ENCODE measurements around the gene PTPN1.

Gene PTPN1

DNA sequence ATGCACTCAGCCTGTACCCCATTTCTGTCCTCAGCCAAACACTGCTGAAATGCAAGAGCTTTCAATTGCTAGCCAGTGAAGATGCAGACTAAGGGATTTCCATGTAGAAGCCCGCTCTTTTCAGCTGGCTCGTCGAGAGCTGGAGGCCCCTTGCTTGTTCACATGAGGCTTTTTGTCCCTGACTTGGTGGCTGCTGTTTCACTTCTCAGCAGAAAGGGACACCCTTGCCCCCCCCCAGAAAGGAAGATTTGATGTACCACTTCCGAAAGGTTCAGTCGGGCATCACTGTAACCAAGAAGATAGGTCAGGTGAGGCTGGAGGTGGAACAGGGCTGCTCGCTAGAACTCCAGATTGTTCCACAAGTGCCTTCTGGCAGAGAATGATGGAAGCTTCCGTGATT, 23.3 kb downstream of the PTPN1 start:
- Histone ChIP-seq H3K4me1 (peaks cover 0 to 61% (median 27%) of the 10 kb centered on the region in 4 donors), H3K27ac (no peak overlapping the region), H3K9me3 (no peaks in the 10 kb centered on the region), H3K4me3 (no peak overlapping the region), H3K27me3 (no peaks in the 10 kb centered on the region), H3K36me3 (no peaks in the 10 kb centered on the region)
- TF ChIP-seq, protein P1, sequence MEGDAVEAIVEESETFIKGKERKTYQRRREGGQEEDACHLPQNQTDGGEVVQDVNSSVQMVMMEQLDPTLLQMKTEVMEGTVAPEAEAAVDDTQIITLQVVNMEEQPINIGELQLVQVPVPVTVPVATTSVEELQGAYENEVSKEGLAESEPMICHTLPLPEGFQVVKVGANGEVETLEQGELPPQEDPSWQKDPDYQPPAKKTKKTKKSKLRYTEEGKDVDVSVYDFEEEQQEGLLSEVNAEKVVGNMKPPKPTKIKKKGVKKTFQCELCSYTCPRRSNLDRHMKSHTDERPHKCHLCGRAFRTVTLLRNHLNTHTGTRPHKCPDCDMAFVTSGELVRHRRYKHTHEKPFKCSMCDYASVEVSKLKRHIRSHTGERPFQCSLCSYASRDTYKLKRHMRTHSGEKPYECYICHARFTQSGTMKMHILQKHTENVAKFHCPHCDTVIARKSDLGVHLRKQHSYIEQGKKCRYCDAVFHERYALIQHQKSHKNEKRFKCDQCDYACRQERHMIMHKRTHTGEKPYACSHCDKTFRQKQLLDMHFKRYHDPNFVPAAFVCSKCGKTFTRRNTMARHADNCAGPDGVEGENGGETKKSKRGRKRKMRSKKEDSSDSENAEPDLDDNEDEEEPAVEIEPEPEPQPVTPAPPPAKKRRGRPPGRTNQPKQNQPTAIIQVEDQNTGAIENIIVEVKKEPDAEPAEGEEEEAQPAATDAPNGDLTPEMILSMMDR (IDR thresholded peaks at IDR 0.05), result no peak
- DNase-seq, result no peak
- intact Hi-C loops (cut with DNase I; ENCODE audit: low total_unique reads), result no loop called here

DNA sequence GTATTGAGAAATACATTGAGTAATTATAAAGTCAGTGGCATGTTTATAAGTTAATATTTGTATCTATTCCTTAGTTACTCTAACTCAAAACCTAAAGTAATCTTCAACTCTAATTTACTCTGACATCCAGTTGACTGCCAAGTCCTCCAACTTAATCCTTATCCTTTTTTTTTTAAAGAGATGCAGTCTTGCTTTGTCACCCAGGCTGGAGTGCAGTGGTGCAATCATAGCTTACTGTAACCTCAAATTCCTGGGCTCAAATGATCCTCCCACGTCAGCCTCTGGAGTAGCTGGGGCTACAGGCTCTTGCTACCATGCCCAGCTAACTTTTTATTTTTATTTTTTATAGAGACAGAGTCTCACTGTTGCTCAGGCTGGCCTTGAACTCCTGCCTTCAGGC, 24.4 kb downstream of the PTPN1 start:
- H3K27ac ChIP-seq, result no peak overlapping the region
- no peaks in the 10 kb centered on the region for H3K9me3 ChIP-seq
- DNase-seq, result no peak
- no peaks in the 10 kb centered on the region for H3K36me3 ChIP-seq
- H3K27me3 ChIP-seq, result no peaks in the 10 kb centered on the region
- intact Hi-C loops (cut with DNase I; ENCODE audit: low total_unique reads), result no loop called here
- peaks cover 0 to 55% (median 19%) of the 10 kb centered on the region in 4 donors for H3K4me1 ChIP-seq
- no peak overlapping the region for H3K4me3 ChIP-seq
- TF ChIP-seq, protein P1 (IDR thresholded peaks at IDR 0.05), result no peak

DNA sequence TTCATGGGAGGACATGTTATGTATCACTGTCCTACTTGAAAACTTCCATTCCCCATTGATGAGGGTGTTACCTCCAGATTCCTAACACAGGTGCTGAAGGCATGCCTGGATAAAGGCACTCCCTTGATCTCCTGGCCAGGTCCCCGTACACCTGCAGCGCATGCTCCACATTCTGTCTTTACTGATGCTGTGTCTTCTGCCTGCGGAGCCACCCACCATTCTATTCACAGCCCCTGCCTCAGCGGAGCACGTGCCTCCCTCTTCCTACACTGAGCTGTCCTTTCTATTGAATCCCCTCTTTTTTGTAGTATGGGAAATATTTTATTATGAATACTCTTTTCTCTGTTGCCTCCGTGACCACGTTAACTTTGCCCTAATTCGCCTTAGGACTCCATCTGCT, 25.0 kb downstream of the PTPN1 start:
- Histone ChIP-seq H3K4me1 (peaks cover 0 to 55% (median 19%) of the 10 kb centered on the region in 4 donors), H3K27me3 (no peaks in the 10 kb centered on the region), H3K27ac (no peak overlapping the region), H3K4me3 (no peak overlapping the region), H3K36me3 (no peaks in the 10 kb centered on the region), H3K9me3 (no peaks in the 10 kb centered on the region)
- intact Hi-C loops (cut with DNase I; ENCODE audit: low total_unique reads), result no loop called here
- DNase-seq, result no peak
- TF ChIP-seq, protein P1 (IDR thresholded peaks at IDR 0.05), result no peak

DNA sequence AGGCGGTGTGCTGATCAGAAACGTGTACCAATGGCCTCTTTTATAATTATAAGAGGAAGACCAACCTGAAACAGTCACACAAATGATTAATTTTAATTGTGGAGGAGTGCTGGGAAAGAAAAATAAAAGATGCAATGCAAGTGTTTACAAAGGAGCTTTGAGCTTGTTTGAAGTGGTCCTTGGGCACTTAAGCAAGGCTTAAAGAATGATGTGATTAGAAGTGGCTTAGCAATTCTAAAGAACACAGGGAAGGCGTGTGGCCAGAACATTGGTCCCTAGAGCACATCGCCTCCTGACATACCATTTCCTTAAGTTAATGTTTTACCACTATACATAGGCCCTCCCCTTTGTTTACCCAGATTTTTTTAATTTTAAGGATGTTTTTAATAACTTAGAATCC, 26.1 kb downstream of the PTPN1 start:
- TF ChIP-seq, protein P1 (IDR thresholded peaks at IDR 0.05), result no peak
- Histone ChIP-seq H3K4me3 (no peak overlapping the region), H3K4me1 (peaks cover 0 to 63% (median 28%) of the 10 kb centered on the region in 4 donors), H3K27me3 (no peaks in the 10 kb centered on the region), H3K9me3 (no peaks in the 10 kb centered on the region), H3K36me3 (no peaks in the 10 kb centered on the region), H3K27ac (no peak overlapping the region)
- no peak for DNase-seq
- intact Hi-C loops (cut with DNase I; ENCODE audit: low total_unique reads), result no loop called here

DNA sequence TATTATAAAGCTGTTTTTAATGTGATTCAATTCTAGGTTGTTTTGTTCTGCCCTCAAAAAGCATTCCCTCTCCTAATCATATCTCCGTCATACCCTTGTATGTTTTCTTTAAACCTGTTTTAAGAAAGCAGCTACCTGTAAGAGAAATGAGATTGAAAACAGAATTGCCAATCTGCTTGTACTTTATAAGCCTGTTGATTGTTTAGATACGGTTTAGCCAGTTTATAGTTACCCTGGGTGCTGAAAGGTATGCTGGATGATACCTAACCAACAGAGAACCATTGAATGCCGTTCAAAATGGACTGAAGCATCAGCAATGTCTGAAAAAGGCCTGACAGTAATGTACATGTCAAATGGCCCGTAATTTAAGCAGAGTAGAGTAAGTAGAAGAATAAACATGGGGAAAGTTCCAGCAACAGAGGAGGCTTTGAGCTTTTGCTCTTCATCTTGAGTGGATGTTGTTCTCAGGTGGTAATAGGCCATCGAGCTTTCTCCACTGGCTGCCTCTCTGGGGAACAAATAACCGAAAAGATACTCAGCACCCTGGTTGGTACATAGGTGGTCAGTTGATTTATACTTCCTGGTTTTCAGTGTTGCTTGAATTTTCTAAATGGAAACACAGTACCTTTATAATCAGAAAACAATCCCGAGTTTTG, 27.5 kb downstream of the PTPN1 start:
- Histone ChIP-seq H3K9me3 (no peaks in the 10 kb centered on the region), H3K36me3 (no peaks in the 10 kb centered on the region), H3K4me3 (no peak overlapping the region), H3K4me1 (peaks cover 0 to 65% (median 31%) of the 10 kb centered on the region in 4 donors), H3K27me3 (no peaks in the 10 kb centered on the region), H3K27ac (no peak overlapping the region)
- DNase-seq, result no peak
- intact Hi-C loops (cut with DNase I; ENCODE audit: low total_unique reads), result no loop called here
- TF ChIP-seq, protein P1 (IDR thresholded peaks at IDR 0.05), result no peak
